Measurements from ENCODE around the gene CCDC137. TPM values are rescaled to one million over a fixed set of nuclear protein-coding genes. Genes with fewer than 3 reads are reported as not detected.

The CCDC137 gene
- total RNA-seq, 2 donors from 2014 or later = 18.5 to 27.7 TPM

GRCh38 chr17:81638683-81639082 lies 27.9 kb upstream of the CCDC137 start:
- H3K4me3 ChIP-seq = no peak overlapping the region
- peaks cover 5% of the 10 kb centered on the region for H3K4me1 ChIP-seq (replicated peaks)
- no peaks in the 10 kb centered on the region for H3K9me3 ChIP-seq
- H3K27ac ChIP-seq = no peak overlapping the region
- TF ChIP-seq POLR2A (IDR thresholded peaks at IDR 0.05) (no peak), POLR2AphosphoS5 (IDR thresholded peaks at IDR 0.05) (no peak)
- TF ChIP-seq, protein P1, sequence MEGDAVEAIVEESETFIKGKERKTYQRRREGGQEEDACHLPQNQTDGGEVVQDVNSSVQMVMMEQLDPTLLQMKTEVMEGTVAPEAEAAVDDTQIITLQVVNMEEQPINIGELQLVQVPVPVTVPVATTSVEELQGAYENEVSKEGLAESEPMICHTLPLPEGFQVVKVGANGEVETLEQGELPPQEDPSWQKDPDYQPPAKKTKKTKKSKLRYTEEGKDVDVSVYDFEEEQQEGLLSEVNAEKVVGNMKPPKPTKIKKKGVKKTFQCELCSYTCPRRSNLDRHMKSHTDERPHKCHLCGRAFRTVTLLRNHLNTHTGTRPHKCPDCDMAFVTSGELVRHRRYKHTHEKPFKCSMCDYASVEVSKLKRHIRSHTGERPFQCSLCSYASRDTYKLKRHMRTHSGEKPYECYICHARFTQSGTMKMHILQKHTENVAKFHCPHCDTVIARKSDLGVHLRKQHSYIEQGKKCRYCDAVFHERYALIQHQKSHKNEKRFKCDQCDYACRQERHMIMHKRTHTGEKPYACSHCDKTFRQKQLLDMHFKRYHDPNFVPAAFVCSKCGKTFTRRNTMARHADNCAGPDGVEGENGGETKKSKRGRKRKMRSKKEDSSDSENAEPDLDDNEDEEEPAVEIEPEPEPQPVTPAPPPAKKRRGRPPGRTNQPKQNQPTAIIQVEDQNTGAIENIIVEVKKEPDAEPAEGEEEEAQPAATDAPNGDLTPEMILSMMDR (IDR thresholded peaks at IDR 0.05) = no peak
- DNase-seq (ENCODE audit: low spot score) = no peak
- no peaks in the 10 kb centered on the region for H3K36me3 ChIP-seq
- no peaks in the 10 kb centered on the region for H3K27me3 ChIP-seq (replicated peaks; ENCODE audit: insufficient read depth)
- WGBS = 86% methylated on average over 4 of the region's 4 CpGs
- intact Hi-C loops (cut with DNase I) = no loop called here

DNA sequence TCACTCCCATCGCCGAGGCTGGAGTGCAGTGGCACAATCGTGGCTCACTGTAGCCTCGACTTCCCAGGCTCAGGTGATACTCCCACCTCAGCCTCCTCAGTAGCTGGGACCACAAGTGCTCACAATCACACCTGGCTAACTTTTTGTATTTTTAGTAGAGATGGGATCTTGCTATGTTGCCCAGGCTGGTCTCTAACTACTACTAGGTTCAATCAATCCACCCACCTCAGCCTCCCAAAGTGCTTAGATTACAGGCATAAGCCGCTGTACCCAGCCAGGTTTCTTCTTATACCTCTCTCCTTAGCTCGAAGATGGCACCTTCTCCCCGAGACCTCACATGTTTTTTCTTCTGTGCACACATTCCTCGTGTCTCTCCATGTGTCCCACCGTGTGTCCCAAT lies 26.5 kb upstream of the CCDC137 start:
- intact Hi-C loops (cut with DNase I) = no loop called here
- DNase-seq (ENCODE audit: low spot score) = no peak
- TF ChIP-seq POLR2AphosphoS5 (IDR thresholded peaks at IDR 0.05) = no peak
- TF ChIP-seq, protein P1 (IDR thresholded peaks at IDR 0.05) = no peak
- no peak for TF ChIP-seq POLR2A (IDR thresholded peaks at IDR 0.05)
- no peak overlapping the region for H3K4me3 ChIP-seq
- 94% methylated on average over 9 of the region's 9 CpGs for WGBS
- peaks cover 5% of the 10 kb centered on the region for H3K4me1 ChIP-seq (replicated peaks)
- no peak overlapping the region for H3K27ac ChIP-seq
- no peaks in the 10 kb centered on the region for H3K27me3 ChIP-seq (replicated peaks; ENCODE audit: insufficient read depth)
- no peaks in the 10 kb centered on the region for H3K9me3 ChIP-seq
- no peaks in the 10 kb centered on the region for H3K36me3 ChIP-seq

DNA sequence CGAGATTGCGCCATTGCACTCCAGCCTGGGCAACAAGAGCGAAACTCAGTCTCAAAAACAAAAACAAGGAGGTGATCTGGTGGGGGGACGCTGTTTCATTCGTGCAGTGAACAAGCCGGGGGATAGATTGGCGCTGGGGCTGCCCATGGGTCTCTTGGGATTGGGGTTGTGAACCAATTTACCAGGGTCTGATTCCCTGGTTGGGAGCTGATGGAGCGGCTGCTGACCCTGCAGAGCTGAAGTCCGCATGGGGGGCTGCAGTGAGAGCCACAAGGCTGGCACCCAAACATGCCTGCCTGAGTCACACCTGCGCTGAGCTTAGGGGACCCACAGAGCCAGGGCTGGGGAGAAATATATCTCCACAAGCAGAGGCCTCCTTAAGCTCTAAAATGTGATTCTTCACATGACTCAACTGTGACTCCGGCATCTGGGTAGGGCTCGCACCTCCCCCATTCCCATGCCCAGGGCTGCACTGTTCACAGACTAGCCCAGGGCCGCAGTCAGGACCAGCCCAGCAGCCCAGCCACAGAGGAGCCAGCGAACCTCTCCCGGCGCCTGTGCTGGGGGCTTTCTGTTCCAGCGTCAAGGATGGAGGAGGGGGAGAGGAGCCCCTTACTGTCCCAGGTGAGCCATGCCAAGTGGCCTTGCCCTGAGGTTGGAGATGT lies 24.6 kb upstream of the CCDC137 start:
- TF ChIP-seq POLR2AphosphoS5 (IDR thresholded peaks at IDR 0.05) = no peak
- no peak for TF ChIP-seq POLR2A (IDR thresholded peaks at IDR 0.05)
- TF ChIP-seq, protein P1 (IDR thresholded peaks at IDR 0.05) = no peak
- no peaks in the 10 kb centered on the region for H3K9me3 ChIP-seq
- no peak for DNase-seq (ENCODE audit: low spot score)
- H3K27me3 ChIP-seq (replicated peaks; ENCODE audit: insufficient read depth) = no peaks in the 10 kb centered on the region
- no peaks in the 10 kb centered on the region for H3K4me1 ChIP-seq (replicated peaks)
- H3K27ac ChIP-seq = no peak overlapping the region
- H3K4me3 ChIP-seq = no peak overlapping the region
- 89% methylated on average over 17 of the region's 17 CpGs for WGBS
- intact Hi-C loops (cut with DNase I) = no loop called here
- H3K36me3 ChIP-seq = no peaks in the 10 kb centered on the region

GRCh38 chr17:81644496-81644895 lies 22.0 kb upstream of the CCDC137 start:
- WGBS = 93% methylated on average over 15 of the region's 15 CpGs

More at GRCh38 chr17:81644496-81644895, 22.0 kb upstream of the CCDC137 start:
- DNase-seq (ENCODE audit: low spot score) = no peak
- intact Hi-C loops (cut with DNase I) = no loop called here
- Histone ChIP-seq H3K4me1 (replicated peaks) (no peaks in the 10 kb centered on the region), H3K27me3 (replicated peaks; ENCODE audit: insufficient read depth) (peaks cover 15% of the 10 kb centered on the region), H3K9me3 (no peaks in the 10 kb centered on the region), H3K27ac (no peak overlapping the region), H3K36me3 (no peaks in the 10 kb centered on the region), H3K4me3 (no peak overlapping the region)
- TF ChIP-seq POLR2AphosphoS5 (IDR thresholded peaks at IDR 0.05) (no peak), POLR2A (IDR thresholded peaks at IDR 0.05) (no peak)
- TF ChIP-seq, protein P1 (IDR thresholded peaks at IDR 0.05) = no peak

All from prostate gland (tissue), 2 donors.